Endothelial cell of umbilical vein (primary cell): ENCODE data around the gene CKS1B. TPM values are rescaled to one million over a fixed set of nuclear protein-coding genes. Genes with fewer than 3 reads are reported as not detected.

ENCODE experiments used
- BruUV-seq: library from RNA; stranded (reverse); fragments of 400-500 nt; replicated peaks from 2 replicates; lab custom pipeline; 2021; lab: Mats Ljungman, UMichigan
- CTCF ChIA-PET: fragments of 300-600, 350-600 bp; sonication (Branson Sonifier 250); formaldehyde crosslinking; loops from one replicate; lab custom pipeline; 2021; ENCODE audit warnings: antibody characterized with exemption, inconsistent platforms; lab: Charles Lee
- POLR2A ChIA-PET: fragments of 300-600, 350-600 bp; sonication (Branson Sonifier 250); formaldehyde crosslinking; loops from one replicate; lab custom pipeline; 2021; ENCODE audit warnings: antibody characterized with exemption, inconsistent platforms; lab: Charles Lee
- DNase-seq: peaks from one replicate; pipeline ENCODE4 v3.0.0-alpha.2; 2011; ENCODE audit warnings: low read depth, low spot score
- FAIRE-seq: peaks from 2 replicates; lab custom pipeline; 2011; peaks lifted over from hg19 to GRCh38; lab: Jason Lieb, UNC
- H2AFZ ChIP-seq: 2 replicates; pipeline ENCODE4 v1.6.0; 2012; ENCODE audit warnings: low read depth, low read length, control low read depth, inconsistent platforms
- H3K27ac ChIP-seq: 2 replicates; pipeline ENCODE4 v1.5.1; 2011; ENCODE audit warnings: low read depth, mild to moderate bottlenecking, control low read depth, low read length, moderate library complexity; ENCODE audit not compliant: insufficient read depth
- H3K27me3 ChIP-seq, 2 experiments: 2 replicates each; pipeline versions ENCODE4 v1.6.0 to v1.6.1; 2011; ENCODE audit warnings: low read length in 2 of 2, mixed read lengths in 1 of 2; ENCODE audit not compliant: control insufficient read depth in 2 of 2, insufficient read depth in 2 of 2
- H3K36me3 ChIP-seq, 2 experiments: 2 replicates in 1 of 2; 3 replicates in 1 of 2; pipeline ENCODE4 v1.5.1; 2011; ENCODE audit warnings: low read length in 2 of 2, mild to moderate bottlenecking in 1 of 2, moderate library complexity in 1 of 2; ENCODE audit not compliant: control insufficient read depth in 2 of 2, insufficient read depth in 2 of 2; ENCODE audit errors: extremely low read depth in 1 of 2
- H3K4me1 ChIP-seq: 3 replicates; pipeline ENCODE4 v1.5.1; 2011; ENCODE audit warnings: mild to moderate bottlenecking, low read length; ENCODE audit not compliant: control insufficient read depth, insufficient read depth; ENCODE audit errors: extremely low read depth
- H3K4me2 ChIP-seq: 2 replicates; pipeline ENCODE4 v1.6.1; 2011; ENCODE audit warnings: low read length, control low read depth, mixed read lengths; ENCODE audit not compliant: insufficient read depth
- H3K4me3 ChIP-seq, 3 experiments: fragments of 200-600 bp in 1 of 3; sonication (generic), shearing (Covaris generic) in 1 of 3; replicated peaks in 1 of 3; 2 replicates each; pipeline ENCODE4 v1.5.1; 2011 to 2016; ENCODE audit warnings: control low read depth in 3 of 3, low read length in 3 of 3, mild to moderate bottlenecking in 2 of 3, inconsistent platforms in 1 of 3, low read depth in 1 of 3, moderate library complexity in 1 of 3; ENCODE audit not compliant: insufficient read depth in 1 of 3
- H3K79me2 ChIP-seq: 2 replicates; pipeline ENCODE4 v1.6.0; 2012; ENCODE audit warnings: low read length, inconsistent platforms; ENCODE audit not compliant: control insufficient read depth, insufficient read depth
- H3K9ac ChIP-seq: replicated peaks from 2 replicates; pipeline ENCODE3; 2011; ENCODE audit warnings: low read length, control low read depth; ENCODE audit not compliant: insufficient read depth; ENCODE audit errors: extremely low read depth
- H3K9me1 ChIP-seq: replicated peaks from 3 replicates; pipeline ENCODE4 v1.6.0; 2011; ENCODE audit warnings: mild to moderate bottlenecking, low read length; ENCODE audit not compliant: control insufficient read depth, insufficient read depth; ENCODE audit errors: extremely low read depth
- H3K9me3 ChIP-seq: replicated peaks from 2 replicates; pipeline ENCODE4 v1.5.1; 2012; ENCODE audit warnings: low read length, inconsistent platforms; ENCODE audit not compliant: control insufficient read depth, insufficient read depth
- H4K20me1 ChIP-seq: replicated peaks from 2 replicates; pipeline ENCODE3; 2011; ENCODE audit warnings: mild to moderate bottlenecking, low read length; ENCODE audit not compliant: control insufficient read depth, insufficient read depth; ENCODE audit errors: extremely low read depth
- EZH2 ChIP-seq: IDR thresholded peaks from 2 replicates; pipeline ENCODE4 v1.6.1; 2012; ENCODE audit warnings: borderline replicate concordance, low read depth, mild to moderate bottlenecking, moderate library complexity, low read length, inconsistent platforms; ENCODE audit not compliant: severe bottlenecking
- FOS ChIP-seq: IDR thresholded peaks from 2 replicates; pipeline ENCODE4 v1.6.1; 2011; ENCODE audit warnings: mild to moderate bottlenecking, low read length, moderate library complexity, borderline replicate concordance; ENCODE audit not compliant: insufficient read depth
- GATA2 ChIP-seq: IDR thresholded peaks from 2 replicates; pipeline ENCODE4 v1.7.0; 2011; ENCODE audit warnings: low read depth, mild to moderate bottlenecking, moderate library complexity, mixed read lengths, low read length; ENCODE audit not compliant: insufficient read length, insufficient read depth
- JUN ChIP-seq: IDR thresholded peaks from 2 replicates; pipeline ENCODE4 v1.6.1; 2011; ENCODE audit warnings: borderline replicate concordance, low read depth; ENCODE audit not compliant: insufficient read length, insufficient read depth
- MYC ChIP-seq: IDR thresholded peaks from one replicate; pipeline ENCODE4 v1.6.1; 2011; ENCODE audit warnings: mild to moderate bottlenecking, low read depth, low read length
- POLR2A ChIP-seq: IDR thresholded peaks from 2 replicates; pipeline ENCODE4 v1.6.1; 2012; ENCODE audit warnings: low read depth, mild to moderate bottlenecking, control low read depth, low read length
- POLR2AphosphoS5 ChIP-seq: IDR thresholded peaks from 2 replicates; pipeline ENCODE4 v1.6.1; 2012; ENCODE audit warnings: low read depth, mild to moderate bottlenecking, control low read depth, low read length, moderate library complexity; ENCODE audit not compliant: insufficient read depth
- dilution Hi-C: fragments of 300-500 bp; cut with MboI; formaldehyde crosslinking; loops from one replicate; pipeline ENCODE4 v1.15.0; 2019; ENCODE audit warnings: low sequenced_read_pairs; ENCODE audit not compliant: extremely low pct_ligation_motif_present
- intact Hi-C: fragments of 100-400 bp; cut with micrococcal nuclease; formaldehyde crosslinking; loops from one replicate; pipeline ENCODE4 v1.10.0; 2022
- polyA plus RNA-seq, 4 experiments: library from polyadenylated mRNA; depleted of rRNA in 3 of 4; stranded (reverse) in 3 of 4; unstranded in 1 of 4; fragments of >200 nt; gene quantifications; 2 replicates each; pipeline versions ENCODE4 v1.2.1 to v1.2.3, GENCODE V29; 2011 to 2012; ENCODE audit warnings: missing spikeins in 1 of 4
- total RNA-seq: library from RNA; stranded (reverse); gene quantifications from 2 replicates; pipeline ENCODE4 v1.2.3, GENCODE V29; 2021
- TF ChIP-seq, protein P1 (sequence below), 2 donors: IDR thresholded peaks; 1 replicate in 1 of 2; 2 replicates in 1 of 2; pipeline ENCODE4 v1.5.1; 2011; ENCODE audit warnings: low read length in 2 of 2, mild to moderate bottlenecking in 2 of 2, moderate library complexity in 2 of 2, control low read depth in 1 of 2, inconsistent platforms in 1 of 2, low read depth in 1 of 2; ENCODE audit not compliant: insufficient read depth in 1 of 2; ENCODE audit errors: extremely low read depth in 1 of 2
- TF ChIP-seq, protein P2 (sequence below): IDR thresholded peaks from 2 replicates; pipeline ENCODE4 v1.6.1; 2011; ENCODE audit not compliant: insufficient read depth, insufficient read length

The CKS1B gene
- total and polyA plus RNA-seq, 2 donors (not counting 3 experiments of a cell fraction or from before 2014, with no cell fraction given): 126 to 280 TPM

DNA sequence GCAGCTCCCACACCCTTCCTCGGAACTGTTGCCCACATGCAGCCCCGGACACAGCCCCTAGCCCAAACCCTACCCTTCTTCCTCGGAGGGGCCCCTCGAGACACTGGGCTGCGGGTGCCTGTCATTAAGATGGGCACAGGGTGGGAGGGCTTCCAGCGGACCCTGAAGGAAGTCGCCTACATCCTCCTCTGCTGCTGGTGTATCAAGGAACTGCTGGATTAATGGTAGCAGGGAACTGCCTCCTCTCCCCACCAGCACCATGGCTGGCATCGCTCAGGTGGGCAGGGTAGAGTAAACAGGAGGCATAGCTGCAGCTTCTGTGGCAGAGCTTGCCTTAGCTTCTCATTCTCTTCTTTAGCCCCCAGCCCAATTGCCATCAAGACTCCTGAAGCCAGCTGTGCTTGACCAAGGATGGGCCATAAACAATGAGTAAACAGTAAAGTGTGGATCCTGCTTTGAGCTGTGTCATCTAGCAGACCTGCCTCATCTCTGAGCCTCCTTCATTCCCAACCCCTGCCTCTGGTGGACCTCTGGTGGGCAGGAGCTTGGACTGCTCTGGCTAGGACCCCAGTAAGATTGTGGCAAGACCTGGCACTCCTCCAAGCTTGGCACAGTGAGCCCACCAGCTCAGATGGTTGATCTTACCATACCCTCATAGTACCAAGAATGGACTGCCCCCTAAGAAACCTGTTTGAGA is 19.2 kb downstream of the CKS1B start, which contains the start of gene LENEP:
Gene LENEP, plus strand, starts transcription at position 15 of the 697 bp plus-strand sequence. Its CDS starts 22 bp downstream, at position 37.
- Histone ChIP-seq H3K9me3 (no peaks in the 10 kb centered on the region), H3K4me1 (peaks cover 2% of the 10 kb centered on the region), H3K27me3 (no peaks in the 10 kb centered on the region), H3K79me2 (no peaks in the 10 kb centered on the region), H4K20me1 (no peaks in the 10 kb centered on the region), H3K27ac (no peak within 1 kb of the TSS), H3K4me2 (no peak within 1 kb of the TSS), H3K9me1 (no peaks in the 10 kb centered on the region), H2AFZ (no peak within 1 kb of the TSS), H3K4me3 (no peak within 1 kb of the TSS), H3K9ac (no peak within 1 kb of the TSS), H3K36me3 (peaks cover 0 to 12% of the 10 kb centered on the region in 2 experiments)
- intact Hi-C loops: no loop called here
- TF ChIP-seq FOS: no peak
- no peak for TF ChIP-seq GATA2
- TF ChIP-seq POLR2A: peak; percentile 27
- FAIRE-seq (no peak), DNase-seq (no peak)
- ChIA-PET CTCF (interaction anchor here (0.5 to 4.7 kb wide), 24 partner anchors 9 to 174 kb away, joined by 3 to 65 read pairs (median 6); partner anchors contain the start of genes ADAM15, EFNA4, FLAD1 and PBXIP1), POLR2A (interaction anchor here (0.6 to 1.7 kb wide), 5 partner anchors 9 to 59 kb away, joined by 3 to 5 read pairs (median 4); partner anchors contain the start of gene SHC1)
- dilution Hi-C loops: no loop called here
- BruUV-seq: no TSS peak

DNA sequence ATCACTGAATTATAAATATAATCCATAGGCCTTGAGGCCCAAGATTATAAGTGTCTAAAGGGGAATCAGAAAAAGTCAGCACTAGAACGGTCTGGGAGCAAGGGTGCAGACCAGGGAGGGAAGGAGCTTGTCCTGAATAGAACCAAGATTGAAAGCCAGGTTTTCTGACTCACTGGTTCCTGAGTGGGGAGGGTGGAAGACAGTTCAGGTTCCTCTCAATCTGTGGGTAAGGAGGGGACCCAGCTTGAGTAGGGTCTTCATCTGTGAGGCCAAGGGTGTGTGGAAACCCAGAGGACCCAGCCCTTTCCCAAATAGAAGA is 19.7 kb downstream of the CKS1B start:
- BruUV-seq: no TSS peak
- no peaks in the 10 kb centered on the region for H3K9me1 ChIP-seq
- peaks cover 0 to 9% of the 10 kb centered on the region in 2 experiments for H3K36me3 ChIP-seq
- intact Hi-C loops: no loop called here
- H3K4me2 ChIP-seq: no peak overlapping the region
- H3K27me3 ChIP-seq: no peaks in the 10 kb centered on the region
- ChIA-PET CTCF (interaction anchor here (1.0 to 4.7 kb wide), 15 partner anchors 9 to 112 kb away, joined by 3 to 65 read pairs (median 7); partner anchors contain the start of genes FLAD1, PBXIP1, PMVK and PYGO2), POLR2A (interaction anchor here (0.6 to 1.7 kb wide), 3 partner anchors 10 to 59 kb away, joined by 3 to 4 read pairs (median 4); partner anchors contain the start of gene SHC1)
- FAIRE-seq (no peak), DNase-seq (no peak)
- no peak overlapping the region for H3K27ac ChIP-seq
- no peaks in the 10 kb centered on the region for H4K20me1 ChIP-seq
- dilution Hi-C loops: no loop called here
- H3K79me2 ChIP-seq: no peaks in the 10 kb centered on the region
- H3K4me1 ChIP-seq: peaks cover 2% of the 10 kb centered on the region
- H2AFZ ChIP-seq: no peak overlapping the region
- H3K9ac ChIP-seq: no peak overlapping the region
- H3K4me3 ChIP-seq: no peak overlapping the region
- H3K9me3 ChIP-seq: no peaks in the 10 kb centered on the region
- TF ChIP-seq, protein P1, sequence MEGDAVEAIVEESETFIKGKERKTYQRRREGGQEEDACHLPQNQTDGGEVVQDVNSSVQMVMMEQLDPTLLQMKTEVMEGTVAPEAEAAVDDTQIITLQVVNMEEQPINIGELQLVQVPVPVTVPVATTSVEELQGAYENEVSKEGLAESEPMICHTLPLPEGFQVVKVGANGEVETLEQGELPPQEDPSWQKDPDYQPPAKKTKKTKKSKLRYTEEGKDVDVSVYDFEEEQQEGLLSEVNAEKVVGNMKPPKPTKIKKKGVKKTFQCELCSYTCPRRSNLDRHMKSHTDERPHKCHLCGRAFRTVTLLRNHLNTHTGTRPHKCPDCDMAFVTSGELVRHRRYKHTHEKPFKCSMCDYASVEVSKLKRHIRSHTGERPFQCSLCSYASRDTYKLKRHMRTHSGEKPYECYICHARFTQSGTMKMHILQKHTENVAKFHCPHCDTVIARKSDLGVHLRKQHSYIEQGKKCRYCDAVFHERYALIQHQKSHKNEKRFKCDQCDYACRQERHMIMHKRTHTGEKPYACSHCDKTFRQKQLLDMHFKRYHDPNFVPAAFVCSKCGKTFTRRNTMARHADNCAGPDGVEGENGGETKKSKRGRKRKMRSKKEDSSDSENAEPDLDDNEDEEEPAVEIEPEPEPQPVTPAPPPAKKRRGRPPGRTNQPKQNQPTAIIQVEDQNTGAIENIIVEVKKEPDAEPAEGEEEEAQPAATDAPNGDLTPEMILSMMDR (IDR thresholded peaks at IDR 0.05; ENCODE audit: extremely low read depth in 1 of 2, insufficient read depth in 1 of 2, low read depth in 1 of 2, low read length in 2 of 2): no peak
- TF ChIP-seq POLR2A: no peak
- no peak for TF ChIP-seq JUN
- TF ChIP-seq, protein P2, sequence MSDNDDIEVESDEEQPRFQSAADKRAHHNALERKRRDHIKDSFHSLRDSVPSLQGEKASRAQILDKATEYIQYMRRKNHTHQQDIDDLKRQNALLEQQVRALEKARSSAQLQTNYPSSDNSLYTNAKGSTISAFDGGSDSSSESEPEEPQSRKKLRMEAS: no peak
- no peak for TF ChIP-seq MYC
- no peak for TF ChIP-seq FOS
- TF ChIP-seq GATA2: no peak
- TF ChIP-seq EZH2: no peak
- TF ChIP-seq POLR2AphosphoS5: no peak
